ENCODE measurements around the gene PCTP. TPM values are rescaled to one million over a fixed set of nuclear protein-coding genes. Genes with fewer than 3 reads are reported as not detected.

Gene PCTP
- polyA plus RNA-seq (ENCODE audit: insufficient read length), result 11.6 TPM

DNA sequence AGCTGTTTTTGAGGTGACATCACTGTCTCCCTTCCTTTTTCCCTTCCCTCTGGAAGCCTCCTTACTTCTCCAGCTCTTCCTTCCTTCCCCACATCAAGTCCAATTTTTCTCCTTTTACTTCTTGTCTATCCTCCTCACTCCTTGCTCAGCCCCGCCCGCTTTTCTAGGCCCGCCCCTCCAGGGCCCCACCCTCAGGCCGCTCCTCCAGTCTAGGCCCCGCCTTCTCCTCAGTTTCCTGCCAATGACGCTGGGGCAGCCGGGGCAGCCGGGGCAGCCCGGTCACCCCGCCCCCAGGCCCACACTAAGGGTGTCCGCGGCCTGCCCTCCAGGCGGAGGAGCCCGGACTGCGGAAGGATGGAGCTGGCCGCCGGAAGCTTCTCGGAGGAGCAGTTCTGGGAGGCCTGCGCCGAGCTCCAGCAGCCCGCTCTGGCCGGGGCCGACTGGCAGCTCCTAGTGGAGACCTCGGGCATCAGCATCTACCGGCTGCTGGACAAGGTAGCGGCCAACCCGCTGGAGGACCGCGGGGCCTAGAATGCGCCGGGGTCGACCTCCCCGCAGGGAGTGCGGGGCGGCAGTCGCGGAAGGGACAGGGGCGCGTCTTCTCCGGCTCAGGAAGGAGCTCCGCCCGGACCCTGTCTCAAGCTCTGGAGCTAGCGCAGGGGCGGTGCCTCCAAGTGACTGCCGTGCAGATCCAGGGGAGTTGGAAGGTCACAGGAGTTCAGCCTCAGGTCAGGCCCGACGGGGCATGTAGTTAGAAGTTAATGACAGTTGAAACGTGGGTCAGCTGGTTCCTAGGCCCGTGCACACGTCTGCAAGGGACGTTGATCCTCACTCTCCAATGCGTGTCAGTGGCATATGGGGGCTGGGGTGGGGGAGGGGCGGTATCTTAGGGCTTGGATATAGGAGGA, at the start of gene PCTP:
TSS of gene PCTP (plus strand) at position 302 of the 908 bp plus-strand sequence. CDS start at position 355, 53 bp downstream.
- no peak for DNase-seq (ENCODE audit: low read depth)

- DNase-seq (ENCODE audit: low read depth), result no peak
These were observed 48.7 kb upstream of the PCTP start for GRCh38 chr17:55702150-55702549.

DNA sequence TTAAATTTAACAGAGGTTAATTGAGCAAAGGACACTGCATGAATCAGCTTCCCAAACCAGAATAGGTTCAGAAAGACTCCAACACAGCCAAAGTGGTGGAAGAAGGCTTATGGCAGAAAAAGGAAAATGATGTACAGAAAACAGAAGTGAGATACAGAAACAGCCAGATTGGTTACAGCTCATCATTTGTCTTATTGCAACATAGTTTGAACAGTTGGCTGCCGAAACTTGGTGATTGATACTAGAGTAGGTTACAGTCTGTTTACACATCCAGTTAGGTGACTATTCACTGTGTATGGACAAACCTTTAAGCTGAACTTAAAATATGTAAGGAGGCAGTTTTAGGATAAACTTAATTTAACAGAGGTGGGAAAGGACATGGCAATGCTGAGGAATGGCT, 46.5 kb upstream of the PCTP start:
- DNase-seq (ENCODE audit: low read depth), result no peak

GRCh38 chr17:55705847-55706246, 45.0 kb upstream of the PCTP start:
- no peak for DNase-seq (ENCODE audit: low read depth)

GRCh38 chr17:55706808-55707773, 43.8 kb upstream of the PCTP start:
- no peak for DNase-seq (ENCODE audit: low read depth)

DNA sequence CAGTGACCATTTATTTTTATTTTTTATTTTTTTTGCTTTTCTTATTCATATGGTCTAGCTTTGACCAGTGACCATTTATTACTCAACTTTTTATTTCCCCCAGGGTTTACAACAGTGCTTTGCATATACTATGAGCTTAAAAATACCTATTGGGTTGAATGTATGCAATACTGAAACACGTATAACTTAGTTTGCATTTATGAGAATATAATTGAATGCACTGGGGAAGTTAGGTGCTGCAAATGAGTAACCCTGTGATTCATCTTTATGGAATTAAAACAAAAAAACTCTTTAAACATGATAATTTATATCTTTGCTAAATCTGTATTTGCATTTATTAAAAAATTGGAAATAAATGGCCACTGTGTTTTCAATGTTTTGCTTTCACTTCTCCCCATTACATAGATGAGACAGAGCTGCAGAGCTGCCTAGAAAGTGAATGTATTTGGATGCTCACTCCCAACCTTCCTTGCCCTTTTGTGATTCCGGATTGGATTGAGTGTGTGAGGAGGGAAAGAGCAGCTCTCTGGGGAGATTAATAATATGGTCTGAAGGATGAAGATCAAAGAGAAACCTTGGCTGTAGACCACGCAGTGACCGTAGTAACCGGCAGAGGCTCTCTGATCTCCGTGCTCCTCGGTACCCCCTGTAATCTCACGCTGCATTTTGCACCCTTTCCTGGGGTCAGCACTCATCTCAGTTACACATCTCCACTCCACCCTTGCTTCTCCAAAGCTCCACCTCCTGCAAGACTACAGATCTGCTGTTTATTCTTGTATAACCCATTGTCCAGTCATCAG, 42.5 kb upstream of the PCTP start:
- DNase-seq (ENCODE audit: low read depth), result no peak

DNA sequence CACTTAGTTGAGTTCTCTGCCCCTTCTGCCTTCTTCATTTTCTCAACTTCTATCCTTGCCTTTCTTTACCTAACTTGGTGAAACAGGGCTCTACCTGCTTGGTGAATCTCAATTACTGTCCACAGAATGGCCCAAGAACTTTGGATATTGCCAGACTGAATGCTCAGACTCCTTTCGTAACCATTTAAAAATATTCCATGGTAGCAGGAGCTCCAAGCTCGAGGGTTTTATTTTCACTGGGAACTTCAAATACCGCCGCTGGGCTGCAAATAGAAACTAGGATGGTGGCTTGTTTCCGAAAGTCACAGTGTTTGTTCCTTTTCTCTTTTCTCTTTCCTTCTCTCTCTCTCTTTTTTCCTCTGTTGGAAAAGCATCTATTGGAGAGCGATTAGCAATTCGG, 41.4 kb upstream of the PCTP start:
- no peak for DNase-seq (ENCODE audit: low read depth)

- DNase-seq (ENCODE audit: low read depth), result no peak
These were observed 40.9 kb upstream of the PCTP start for GRCh38 chr17:55709984-55710383.

DNA sequence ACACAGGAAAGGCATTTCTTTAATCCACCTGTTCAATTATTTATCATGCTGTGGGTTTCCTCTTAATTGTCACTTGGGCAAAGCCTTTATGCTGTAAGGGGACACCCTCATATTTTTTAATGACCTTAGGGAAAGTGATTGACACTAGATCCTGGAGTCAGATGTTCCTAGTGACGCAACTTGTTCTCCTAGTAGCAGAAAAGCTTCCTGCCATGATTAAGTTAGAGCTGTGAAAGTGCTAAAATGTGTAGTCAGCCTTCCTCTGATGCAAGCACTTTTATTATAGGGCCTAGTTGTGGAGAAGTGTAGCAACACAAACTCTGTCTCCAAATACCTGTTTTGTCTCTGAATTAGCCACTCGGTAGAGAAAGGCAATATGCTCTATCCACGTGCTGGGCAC, 40.4 kb upstream of the PCTP start:
- DNase-seq (ENCODE audit: low read depth), result no peak

DNA sequence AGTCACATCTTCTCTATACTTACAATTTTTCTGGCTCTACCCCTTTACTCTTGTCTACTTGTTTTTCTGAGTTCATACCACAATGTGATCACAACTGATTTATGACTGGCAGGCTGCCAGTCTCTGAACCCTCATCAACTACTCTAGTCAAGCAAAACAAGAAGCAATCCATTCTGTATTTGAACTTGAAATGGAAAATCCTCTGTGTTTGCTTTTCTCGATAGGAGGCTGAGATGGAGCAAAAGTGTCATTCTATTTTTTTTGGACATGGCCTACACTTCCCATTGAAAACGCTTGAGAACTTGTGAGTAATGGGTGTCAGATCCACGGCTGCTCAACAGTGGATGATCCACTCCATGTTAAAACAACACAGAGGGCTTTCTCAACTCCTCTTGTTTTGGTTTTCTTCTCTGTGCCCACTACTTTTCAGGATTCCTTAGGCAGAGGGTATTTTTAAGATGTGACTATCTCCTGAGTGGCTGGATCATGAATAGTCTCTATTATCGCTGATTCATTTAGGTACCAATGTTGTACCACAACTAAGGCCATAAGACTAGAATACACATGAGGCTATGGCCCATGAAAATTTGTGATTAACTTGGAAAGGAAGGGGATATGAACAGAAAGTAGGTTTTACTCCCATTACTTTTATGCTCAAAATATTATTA, 39.9 kb upstream of the PCTP start:
- DNase-seq (ENCODE audit: low read depth), result no peak

- DNase-seq (ENCODE audit: low read depth), result no peak
These were observed 33.4 kb upstream of the PCTP start for GRCh38 chr17:55717432-55717831.

GRCh38 chr17:55717898-55718735, 32.7 kb upstream of the PCTP start:
- DNase-seq (ENCODE audit: low read depth), result peak; percentile 44

- DNase-seq (ENCODE audit: low read depth), result no peak
These were observed 29.7 kb upstream of the PCTP start for GRCh38 chr17:55720919-55721836.

DNA sequence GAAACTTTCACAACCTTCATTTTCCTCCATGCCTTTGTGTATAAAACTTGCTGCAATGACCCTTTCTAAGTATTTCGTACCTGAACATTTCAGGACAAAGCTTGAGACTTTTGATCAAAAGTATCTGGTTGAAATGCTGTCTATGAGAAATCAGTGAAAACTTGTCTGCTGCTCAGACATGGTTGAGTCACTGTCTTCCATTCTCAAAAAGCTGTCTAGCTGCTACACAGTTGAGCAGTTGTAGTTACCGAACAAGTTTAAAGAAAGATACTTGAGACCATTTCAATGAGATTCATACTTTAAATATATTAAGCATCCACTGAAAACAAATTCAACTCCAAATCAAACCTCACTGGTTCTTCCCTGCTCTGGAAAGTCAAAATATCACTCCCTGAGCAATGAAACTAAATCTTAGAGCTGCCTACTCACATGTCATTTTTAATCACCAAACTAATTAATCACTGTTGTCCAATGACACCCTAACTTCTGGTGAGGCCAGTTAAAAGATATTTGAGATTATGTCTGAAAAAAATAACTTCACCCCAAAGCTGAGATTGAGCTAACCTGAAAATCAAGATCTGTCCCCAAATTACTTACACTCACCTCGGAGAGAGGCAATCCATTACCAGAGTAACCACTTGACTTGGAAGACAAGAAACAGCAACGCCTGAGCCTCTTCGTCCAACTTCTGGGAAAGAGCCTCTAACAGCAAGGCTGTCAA, 28.7 kb upstream of the PCTP start:
- DNase-seq (ENCODE audit: low read depth), result no peak

- peak; percentile 64 for DNase-seq (ENCODE audit: low read depth)
These were observed 27.9 kb upstream of the PCTP start, which contains the start of gene TMEM100 for GRCh38 chr17:55722742-55723487. TMEM100 (minus strand) TSS chr17:55722864; CDS start chr17:55721070, 1,794 bp downstream.

DNA sequence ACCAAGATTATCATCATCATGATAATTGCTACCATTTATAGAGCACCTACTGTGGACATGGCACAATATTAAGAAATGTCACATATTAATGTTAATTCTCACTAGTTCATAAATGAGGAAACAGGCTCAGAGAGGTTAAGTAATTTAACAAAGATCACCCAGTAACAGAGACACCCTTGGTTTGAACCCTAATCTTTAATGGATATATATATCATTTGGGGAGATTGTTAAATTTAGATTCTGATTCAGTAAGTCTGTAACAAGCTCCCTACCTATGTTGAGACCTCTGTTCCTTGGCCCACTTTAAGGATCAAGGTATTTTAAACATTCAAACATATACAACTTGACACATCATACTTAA, 27.4 kb upstream of the PCTP start:
- DNase-seq (ENCODE audit: low read depth), result no peak

- DNase-seq (ENCODE audit: low read depth), result no peak
These were observed 24.4 kb upstream of the PCTP start for GRCh38 chr17:55726440-55726839.

DNA sequence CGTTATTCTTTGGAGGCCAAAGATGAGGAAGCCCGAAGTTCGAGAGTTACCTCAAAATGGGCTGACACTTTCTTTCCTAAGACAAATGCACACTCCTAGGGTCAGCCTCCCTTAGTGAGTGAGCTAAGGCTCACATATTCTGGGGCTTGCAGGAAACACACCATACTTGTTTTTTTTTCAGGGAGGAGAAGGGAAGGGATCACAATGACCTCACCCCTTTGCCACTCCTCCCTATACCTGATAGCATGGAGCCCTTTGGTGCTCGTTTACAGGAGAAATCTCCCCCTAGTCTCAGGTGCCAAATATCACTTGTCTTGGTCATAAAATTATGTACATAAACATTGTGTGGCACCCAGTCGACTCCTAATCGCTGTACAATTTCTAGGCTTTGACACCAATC, 23.6 kb upstream of the PCTP start:
- no peak for DNase-seq (ENCODE audit: low read depth)

All from forelimb muscle (tissue), 1 donor.